GM12801 (cell line): ENCODE results near the gene RTBDN.

Source experiments
- TF ChIP-seq, protein P1 (sequence below): IDR thresholded peaks from one replicate; pipeline ENCODE4 v1.5.1; 2011; ENCODE audit warnings: control low read depth; ENCODE audit not compliant: insufficient read length; ENCODE audit errors: extremely low read depth

RTBDN gene

GRCh38 chr19:12834566-12834943 is at the start of gene RTBDN:
RTBDN (minus strand) TSS chr19:12834579; CDS start chr19:12829979, 4,600 bp downstream.
- TF ChIP-seq, protein P1, sequence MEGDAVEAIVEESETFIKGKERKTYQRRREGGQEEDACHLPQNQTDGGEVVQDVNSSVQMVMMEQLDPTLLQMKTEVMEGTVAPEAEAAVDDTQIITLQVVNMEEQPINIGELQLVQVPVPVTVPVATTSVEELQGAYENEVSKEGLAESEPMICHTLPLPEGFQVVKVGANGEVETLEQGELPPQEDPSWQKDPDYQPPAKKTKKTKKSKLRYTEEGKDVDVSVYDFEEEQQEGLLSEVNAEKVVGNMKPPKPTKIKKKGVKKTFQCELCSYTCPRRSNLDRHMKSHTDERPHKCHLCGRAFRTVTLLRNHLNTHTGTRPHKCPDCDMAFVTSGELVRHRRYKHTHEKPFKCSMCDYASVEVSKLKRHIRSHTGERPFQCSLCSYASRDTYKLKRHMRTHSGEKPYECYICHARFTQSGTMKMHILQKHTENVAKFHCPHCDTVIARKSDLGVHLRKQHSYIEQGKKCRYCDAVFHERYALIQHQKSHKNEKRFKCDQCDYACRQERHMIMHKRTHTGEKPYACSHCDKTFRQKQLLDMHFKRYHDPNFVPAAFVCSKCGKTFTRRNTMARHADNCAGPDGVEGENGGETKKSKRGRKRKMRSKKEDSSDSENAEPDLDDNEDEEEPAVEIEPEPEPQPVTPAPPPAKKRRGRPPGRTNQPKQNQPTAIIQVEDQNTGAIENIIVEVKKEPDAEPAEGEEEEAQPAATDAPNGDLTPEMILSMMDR: no peak

DNA sequence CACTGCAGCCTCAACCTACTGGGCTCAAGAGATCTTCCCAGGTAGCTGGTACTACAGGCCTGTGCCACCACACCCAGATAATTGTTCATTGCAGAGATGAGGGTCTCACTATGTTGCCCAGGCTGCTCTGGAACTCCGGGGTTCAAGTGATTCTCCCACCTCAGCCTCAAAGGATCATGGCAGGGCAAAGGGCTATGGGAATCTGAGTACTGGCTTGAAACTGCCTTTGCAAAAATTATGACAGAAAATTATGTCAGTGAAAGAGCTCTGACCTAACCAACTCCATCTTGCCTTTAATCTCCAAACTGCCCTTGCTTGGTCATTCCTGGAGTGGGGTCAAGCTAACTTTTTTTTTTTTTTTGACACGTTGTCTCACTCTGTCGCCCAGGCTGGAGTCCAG is 48.2 kb upstream of the RTBDN start:
- TF ChIP-seq, protein P1: no peak

- TF ChIP-seq, protein P1: no peak
Observed at GRCh38 chr19:12881172-12881808, 46.9 kb upstream of the RTBDN start, which contains the start of gene DNASE2. DNASE2 (minus strand) TSS chr19:12881449; CDS start chr19:12881375, 74 bp downstream.

- TF ChIP-seq, protein P1: no peak
Observed at GRCh38 chr19:12880551-12881171, 46.3 kb upstream of the RTBDN start.

DNA sequence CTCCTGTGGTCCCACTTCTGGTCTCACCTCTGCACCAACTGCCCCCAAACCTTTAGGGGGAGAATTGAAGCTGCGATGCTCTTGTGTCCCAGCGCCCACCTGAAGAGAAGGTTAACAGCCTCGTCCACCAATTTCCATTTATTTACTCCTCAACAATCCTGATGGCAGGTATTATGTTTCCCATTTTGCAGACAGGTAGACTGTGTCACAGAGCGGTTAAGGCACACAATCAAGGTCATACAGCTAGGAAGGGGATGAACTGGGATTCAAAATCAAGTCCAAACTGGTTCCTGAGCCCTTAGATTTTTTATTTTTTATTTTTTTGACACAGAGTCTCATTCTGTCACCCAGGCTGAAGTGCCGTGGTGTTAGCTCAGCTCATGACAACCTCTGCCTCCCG is 40.7 kb upstream of the RTBDN start:
- TF ChIP-seq, protein P1: no peak

DNA sequence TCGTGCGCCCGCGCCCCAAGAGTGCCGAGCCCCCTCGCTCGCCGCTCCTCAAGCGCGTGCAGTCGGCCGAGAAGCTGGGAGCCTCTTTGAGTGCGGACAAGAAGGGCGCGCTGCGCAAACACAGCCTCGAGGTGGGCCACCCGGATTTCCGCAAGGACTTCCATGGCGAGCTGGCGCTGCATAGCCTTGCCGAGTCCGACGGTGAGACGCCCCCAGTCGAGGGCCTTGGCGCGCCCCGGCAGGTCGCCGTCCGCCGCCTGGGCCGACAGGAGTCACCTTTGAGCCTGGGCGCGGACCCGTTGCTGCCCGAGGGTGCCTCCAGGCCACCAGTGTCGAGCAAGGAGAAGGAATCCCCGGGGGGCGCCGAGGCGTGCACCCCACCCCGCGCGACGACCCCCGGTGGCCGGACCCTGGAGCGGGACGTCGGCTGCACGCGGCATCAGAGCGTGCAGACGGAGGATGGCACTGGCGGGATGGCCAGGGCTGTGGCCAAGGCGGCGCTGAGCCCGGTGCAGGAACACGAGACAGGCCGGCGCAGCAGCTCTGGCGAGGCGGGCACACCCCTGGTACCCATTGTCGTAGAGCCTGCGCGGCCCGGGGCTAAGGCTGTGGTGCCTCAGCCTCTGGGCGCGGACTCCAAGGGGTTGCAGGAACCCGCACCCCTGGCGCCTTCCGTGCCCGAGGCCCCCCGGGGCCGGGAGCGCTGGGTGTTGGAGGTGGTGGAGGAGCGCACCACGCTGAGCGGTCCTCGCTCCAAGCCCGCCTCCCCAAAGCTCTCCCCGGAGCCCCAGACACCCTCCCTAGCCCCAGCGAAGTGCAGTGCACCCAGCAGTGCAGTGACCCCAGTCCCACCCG is 39.7 kb upstream of the RTBDN start:
- TF ChIP-seq, protein P1: no peak

DNA sequence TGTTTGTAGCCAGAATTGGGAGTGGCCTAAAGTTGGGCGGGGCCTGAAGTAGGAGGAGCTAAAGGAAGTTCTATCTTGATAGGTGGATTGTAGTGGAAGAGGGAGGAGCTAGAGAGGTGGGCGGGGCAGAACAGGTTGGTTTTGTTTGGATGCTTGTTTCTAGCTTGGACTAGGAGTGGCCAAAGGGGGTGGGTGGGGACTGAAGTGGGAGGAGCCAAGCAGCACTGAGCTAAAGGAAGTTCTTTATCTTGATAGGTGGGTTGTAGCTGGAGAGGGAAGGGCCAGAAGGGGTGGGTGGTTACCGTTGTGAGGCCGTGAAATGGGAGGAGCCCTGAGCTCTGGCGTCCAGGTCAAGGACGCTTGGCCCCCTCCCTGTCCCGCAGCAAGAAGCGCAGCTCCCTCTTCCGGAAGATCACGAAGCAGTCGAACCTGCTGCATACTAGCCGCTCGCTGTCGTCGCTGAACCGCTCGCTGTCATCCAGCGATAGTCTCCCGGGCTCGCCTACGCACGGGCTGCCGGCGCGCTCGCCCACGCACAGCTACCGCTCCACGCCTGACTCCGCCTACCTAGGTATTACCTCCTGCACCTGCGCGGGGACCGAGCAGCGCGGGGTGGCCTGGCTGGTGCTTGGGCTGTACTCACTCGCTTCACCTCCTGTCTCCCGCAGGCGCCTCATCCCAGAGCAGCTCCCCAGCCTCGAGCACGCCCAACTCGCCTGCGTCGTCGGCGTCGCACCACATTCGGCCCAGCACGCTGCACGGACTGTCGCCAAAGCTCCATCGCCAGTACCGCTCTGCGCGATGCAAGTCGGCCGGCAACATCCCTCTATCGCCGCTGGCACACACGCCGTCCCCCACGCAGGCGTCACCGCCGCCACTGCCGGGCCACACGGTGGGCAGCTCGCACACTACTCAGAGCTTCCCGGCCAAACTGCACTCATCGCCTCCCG is 38.8 kb upstream of the RTBDN start:
- TF ChIP-seq, protein P1: no peak
